ENCODE measurements around the gene HERC4. TPM values are rescaled to one million over a fixed set of nuclear protein-coding genes. Genes with fewer than 3 reads are reported as not detected.

The HERC4 gene
- total and polyA plus RNA-seq, 9 of the 15 experiments (the other 6 are each of a cell fraction or from before 2014, with no cell fraction given): 12.5 to 33.5 (median 22.8) TPM

DNA sequence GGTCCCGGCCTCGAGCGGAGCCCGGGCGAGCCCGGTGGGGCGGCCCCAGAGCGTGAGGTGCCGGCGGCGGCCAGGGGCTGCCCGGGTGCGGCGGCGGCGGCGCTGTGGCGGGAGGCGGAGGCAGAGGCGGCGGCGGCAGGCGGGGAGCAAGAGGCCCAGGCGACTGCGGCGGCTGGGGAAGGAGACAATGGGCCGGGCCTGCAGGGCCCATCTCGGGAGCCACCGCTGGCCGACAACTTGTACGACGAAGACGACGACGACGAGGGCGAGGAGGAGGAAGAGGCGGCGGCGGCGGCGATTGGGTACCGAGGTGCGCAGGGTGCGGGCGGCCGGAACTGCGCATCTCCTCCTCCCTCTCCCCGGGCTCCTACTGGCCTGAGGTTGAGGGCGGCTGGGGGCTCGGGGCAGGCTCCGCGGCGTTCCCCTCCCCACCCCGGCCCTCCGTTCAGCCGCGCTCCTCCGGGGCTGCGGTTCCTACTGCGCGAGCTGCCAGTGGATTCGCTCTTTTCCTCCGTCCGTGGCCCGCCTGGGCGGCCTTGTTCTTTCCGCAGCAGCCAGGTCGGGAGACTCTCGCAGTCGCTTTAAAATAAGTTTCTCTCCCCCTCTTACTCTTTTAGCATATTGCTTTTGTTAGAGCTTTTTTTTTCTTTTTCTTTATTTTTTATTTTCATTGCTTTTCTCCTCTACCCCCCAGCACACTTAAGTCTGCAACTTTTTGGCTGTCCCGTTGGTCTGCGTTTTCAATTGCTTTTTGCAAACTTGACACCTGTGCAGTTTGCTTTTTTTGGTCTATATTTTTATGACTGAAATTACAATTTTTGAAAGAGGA, 190.0 kb downstream of the HERC4 start (continued):
- TF ChIP-seq, protein P1, sequence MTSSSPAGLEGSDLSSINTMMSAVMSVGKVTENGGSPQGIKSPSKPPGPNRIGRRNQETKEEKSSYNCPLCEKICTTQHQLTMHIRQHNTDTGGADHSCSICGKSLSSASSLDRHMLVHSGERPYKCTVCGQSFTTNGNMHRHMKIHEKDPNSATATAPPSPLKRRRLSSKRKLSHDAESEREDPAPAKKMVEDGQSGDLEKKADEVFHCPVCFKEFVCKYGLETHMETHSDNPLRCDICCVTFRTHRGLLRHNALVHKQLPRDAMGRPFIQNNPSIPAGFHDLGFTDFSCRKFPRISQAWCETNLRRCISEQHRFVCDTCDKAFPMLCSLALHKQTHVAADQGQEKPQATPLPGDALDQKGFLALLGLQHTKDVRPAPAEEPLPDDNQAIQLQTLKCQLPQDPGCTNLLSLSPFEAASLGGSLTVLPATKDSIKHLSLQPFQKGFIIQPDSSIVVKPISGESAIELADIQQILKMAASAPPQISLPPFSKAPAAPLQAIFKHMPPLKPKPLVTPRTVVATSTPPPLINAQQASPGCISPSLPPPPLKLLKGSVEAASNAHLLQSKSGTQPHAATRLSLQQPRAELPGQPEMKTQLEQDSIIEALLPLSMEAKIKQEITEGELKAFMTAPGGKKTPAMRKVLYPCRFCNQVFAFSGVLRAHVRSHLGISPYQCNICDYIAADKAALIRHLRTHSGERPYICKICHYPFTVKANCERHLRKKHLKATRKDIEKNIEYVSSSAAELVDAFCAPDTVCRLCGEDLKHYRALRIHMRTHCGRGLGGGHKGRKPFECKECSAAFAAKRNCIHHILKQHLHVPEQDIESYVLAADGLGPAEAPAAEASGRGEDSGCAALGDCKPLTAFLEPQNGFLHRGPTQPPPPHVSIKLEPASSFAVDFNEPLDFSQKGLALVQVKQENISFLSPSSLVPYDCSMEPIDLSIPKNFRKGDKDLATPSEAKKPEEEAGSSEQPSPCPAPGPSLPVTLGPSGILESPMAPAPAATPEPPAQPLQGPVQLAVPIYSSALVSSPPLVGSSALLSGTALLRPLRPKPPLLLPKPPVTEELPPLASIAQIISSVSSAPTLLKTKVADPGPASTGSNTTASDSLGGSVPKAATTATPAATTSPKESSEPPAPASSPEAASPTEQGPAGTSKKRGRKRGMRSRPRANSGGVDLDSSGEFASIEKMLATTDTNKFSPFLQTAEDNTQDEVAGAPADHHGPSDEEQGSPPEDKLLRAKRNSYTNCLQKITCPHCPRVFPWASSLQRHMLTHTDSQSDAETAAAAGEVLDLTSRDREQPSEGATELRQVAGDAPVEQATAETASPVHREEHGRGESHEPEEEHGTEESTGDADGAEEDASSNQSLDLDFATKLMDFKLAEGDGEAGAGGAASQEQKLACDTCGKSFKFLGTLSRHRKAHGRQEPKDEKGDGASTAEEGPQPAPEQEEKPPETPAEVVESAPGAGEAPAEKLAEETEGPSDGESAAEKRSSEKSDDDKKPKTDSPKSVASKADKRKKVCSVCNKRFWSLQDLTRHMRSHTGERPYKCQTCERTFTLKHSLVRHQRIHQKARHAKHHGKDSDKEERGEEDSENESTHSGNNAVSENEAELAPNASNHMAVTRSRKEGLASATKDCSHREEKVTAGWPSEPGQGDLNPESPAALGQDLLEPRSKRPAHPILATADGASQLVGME (CRISPR knock-in tag; IDR thresholded peaks at IDR 0.05): 0 out of 2 replicates have a peak, but pooled peaks have one; percentile 17
- TF ChIP-seq NUFIP1 (IDR thresholded peaks at IDR 0.05; ENCODE audit: partially characterized antibody) (no peak), PCBP1 (IDR thresholded peaks at IDR 0.05; ENCODE audit: low read depth, low read length, poor library complexity, severe bottlenecking) (peak; percentile 8), ETS2 (tag; IDR thresholded peaks at IDR 0.05; ENCODE audit: borderline replicate concordance, poor library complexity, severe bottlenecking) (peak; percentile 51), HMG20A (CRISPR knock-in tag; conservative IDR thresholded peaks at IDR 0.05) (no peak), ZNF165 (CRISPR knock-in tag; IDR thresholded peaks at IDR 0.05; ENCODE audit: borderline replicate concordance) (0 out of 2 replicates have a peak, but pooled peaks have one; percentile 38), HDAC1 (IDR thresholded peaks at IDR 0.05) (peak in 1 of 2 experiments; percentile 64; a peak in 1 of 4 replicates), ZBTB7A (IDR thresholded peaks at IDR 0.05; ENCODE audit: borderline replicate concordance, control insufficient read depth, low read depth, low read length) (peak; percentile 90), NFE2 (IDR thresholded peaks at IDR 0.05; ENCODE audit: low read depth) (no peak)
- TF ChIP-seq, protein P2, sequence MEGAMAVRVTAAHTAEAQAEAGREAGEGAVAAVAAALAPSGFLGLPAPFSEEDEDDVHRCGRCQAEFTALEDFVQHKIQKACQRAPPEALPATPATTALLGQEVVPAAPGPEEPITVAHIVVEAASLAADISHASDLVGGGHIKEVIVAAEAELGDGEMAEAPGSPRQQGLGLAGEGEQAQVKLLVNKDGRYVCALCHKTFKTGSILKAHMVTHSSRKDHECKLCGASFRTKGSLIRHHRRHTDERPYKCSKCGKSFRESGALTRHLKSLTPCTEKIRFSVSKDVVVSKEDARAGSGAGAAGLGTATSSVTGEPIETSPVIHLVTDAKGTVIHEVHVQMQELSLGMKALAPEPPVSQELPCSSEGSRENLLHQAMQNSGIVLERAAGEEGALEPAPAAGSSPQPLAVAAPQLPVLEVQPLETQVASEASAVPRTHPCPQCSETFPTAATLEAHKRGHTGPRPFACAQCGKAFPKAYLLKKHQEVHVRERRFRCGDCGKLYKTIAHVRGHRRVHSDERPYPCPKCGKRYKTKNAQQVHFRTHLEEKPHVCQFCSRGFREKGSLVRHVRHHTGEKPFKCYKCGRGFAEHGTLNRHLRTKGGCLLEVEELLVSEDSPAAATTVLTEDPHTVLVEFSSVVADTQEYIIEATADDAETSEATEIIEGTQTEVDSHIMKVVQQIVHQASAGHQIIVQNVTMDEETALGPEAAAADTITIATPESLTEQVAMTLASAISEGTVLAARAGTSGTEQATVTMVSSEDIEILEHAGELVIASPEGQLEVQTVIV (CRISPR knock-in tag; IDR thresholded peaks at IDR 0.05; ENCODE audit: borderline replicate concordance): no peak
- TF ChIP-seq, protein P3, sequence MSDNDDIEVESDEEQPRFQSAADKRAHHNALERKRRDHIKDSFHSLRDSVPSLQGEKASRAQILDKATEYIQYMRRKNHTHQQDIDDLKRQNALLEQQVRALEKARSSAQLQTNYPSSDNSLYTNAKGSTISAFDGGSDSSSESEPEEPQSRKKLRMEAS (CRISPR knock-in tag; IDR thresholded peaks at IDR 0.05): peak; percentile 13; the same call in 1 of the 2 replicates
- TF ChIP-seq, protein P4, sequence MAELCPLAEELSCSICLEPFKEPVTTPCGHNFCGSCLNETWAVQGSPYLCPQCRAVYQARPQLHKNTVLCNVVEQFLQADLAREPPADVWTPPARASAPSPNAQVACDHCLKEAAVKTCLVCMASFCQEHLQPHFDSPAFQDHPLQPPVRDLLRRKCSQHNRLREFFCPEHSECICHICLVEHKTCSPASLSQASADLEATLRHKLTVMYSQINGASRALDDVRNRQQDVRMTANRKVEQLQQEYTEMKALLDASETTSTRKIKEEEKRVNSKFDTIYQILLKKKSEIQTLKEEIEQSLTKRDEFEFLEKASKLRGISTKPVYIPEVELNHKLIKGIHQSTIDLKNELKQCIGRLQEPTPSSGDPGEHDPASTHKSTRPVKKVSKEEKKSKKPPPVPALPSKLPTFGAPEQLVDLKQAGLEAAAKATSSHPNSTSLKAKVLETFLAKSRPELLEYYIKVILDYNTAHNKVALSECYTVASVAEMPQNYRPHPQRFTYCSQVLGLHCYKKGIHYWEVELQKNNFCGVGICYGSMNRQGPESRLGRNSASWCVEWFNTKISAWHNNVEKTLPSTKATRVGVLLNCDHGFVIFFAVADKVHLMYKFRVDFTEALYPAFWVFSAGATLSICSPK (IDR thresholded peaks at IDR 0.05; ENCODE audit: borderline replicate concordance): peak; percentile 46; the same call in 1 of the 2 replicates
- TF ChIP-seq, protein P5, sequence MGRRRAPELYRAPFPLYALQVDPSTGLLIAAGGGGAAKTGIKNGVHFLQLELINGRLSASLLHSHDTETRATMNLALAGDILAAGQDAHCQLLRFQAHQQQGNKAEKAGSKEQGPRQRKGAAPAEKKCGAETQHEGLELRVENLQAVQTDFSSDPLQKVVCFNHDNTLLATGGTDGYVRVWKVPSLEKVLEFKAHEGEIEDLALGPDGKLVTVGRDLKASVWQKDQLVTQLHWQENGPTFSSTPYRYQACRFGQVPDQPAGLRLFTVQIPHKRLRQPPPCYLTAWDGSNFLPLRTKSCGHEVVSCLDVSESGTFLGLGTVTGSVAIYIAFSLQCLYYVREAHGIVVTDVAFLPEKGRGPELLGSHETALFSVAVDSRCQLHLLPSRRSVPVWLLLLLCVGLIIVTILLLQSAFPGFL (CRISPR knock-in tag; IDR thresholded peaks at IDR 0.05): no peak
